PC-3 (cell line): ENCODE data around the gene ACAD10. TPM values are rescaled to one million over a fixed set of nuclear protein-coding genes. Genes with fewer than 3 reads are reported as not detected.

Experiments
- ATAC-seq: fragments of 200-7000 bp; cut with Tn5 transposase; 2 replicates; pipeline ENCODE4 v1.9.1; 2020; ENCODE audit warnings: mild to moderate bottlenecking, moderate library complexity
- BruUV-seq: library from RNA; stranded (reverse); fragments of 400-500 nt; replicated peaks from 2 replicates; lab custom pipeline; 2021; lab: Mats Ljungman, UMichigan
- CTCF ChIA-PET: fragments of 300-600 bp; sonication (Branson Sonifier 250); formaldehyde crosslinking; loops from one replicate; lab custom pipeline; 2022; ENCODE audit warnings: antibody characterized with exemption; lab: Charles Lee
- POLR2A ChIA-PET: fragments of 300-600 bp; sonication (Branson Sonifier 250); formaldehyde crosslinking; loops from one replicate; lab custom pipeline; 2022; ENCODE audit warnings: antibody characterized with exemption; ENCODE audit not compliant: unreplicated experiment; lab: Charles Lee
- DNase-seq: peaks from one replicate; pipeline ENCODE4 v3.0.0-alpha.2; 2015
- H2AFZ ChIP-seq: fragments of 300-600 bp; sonication (generic); 2 replicates; pipeline ENCODE4 v1.6.0; 2016; ENCODE audit warnings: antibody characterized with exemption, low read length
- H3F3A ChIP-seq: fragments of 300-600 bp; sonication (generic); one replicate; pipeline ENCODE4 v1.6.0; 2017; ENCODE audit warnings: antibody characterized with exemption, low read length, control low read depth, mild to moderate bottlenecking; ENCODE audit not compliant: unreplicated experiment
- H3K27ac ChIP-seq: fragments of 300-600 bp; sonication (generic); 2 replicates; pipeline ENCODE4 v1.5.1; 2016; ENCODE audit warnings: mild to moderate bottlenecking, low read length
- H3K27me3 ChIP-seq: fragments of 300-600 bp; sonication (generic); 2 replicates; pipeline ENCODE4 v1.6.1; 2016; ENCODE audit warnings: low read length, mixed read lengths
- H3K36me3 ChIP-seq: fragments of 300-600 bp; sonication (generic); 2 replicates; pipeline ENCODE4 v1.6.1; 2016; ENCODE audit warnings: low read depth, mixed run types, low read length, mixed read lengths
- H3K4me1 ChIP-seq: fragments of 300-600 bp; sonication (generic); 2 replicates; pipeline ENCODE4 v1.5.1; 2016; ENCODE audit warnings: low read length; ENCODE audit not compliant: insufficient read depth
- H3K4me2 ChIP-seq: fragments of 300-600 bp; sonication (generic); 2 replicates; pipeline ENCODE4 v1.6.0; 2016; ENCODE audit warnings: low read length
- H3K4me3 ChIP-seq: fragments of 300-600 bp; sonication (generic); 2 replicates; pipeline ENCODE4 v1.5.1; 2016; ENCODE audit warnings: mild to moderate bottlenecking, low read length, mixed read lengths
- H3K79me2 ChIP-seq: fragments of 300-600 bp; sonication (generic); 2 replicates; pipeline ENCODE4 v1.6.1; 2017; ENCODE audit warnings: low read length, mixed read lengths
- H3K9ac ChIP-seq: fragments of 300-600 bp; sonication (generic); 2 replicates; pipeline ENCODE4 v1.6.0; 2016; ENCODE audit warnings: mild to moderate bottlenecking, low read length
- H3K9me2 ChIP-seq: fragments of 300-600 bp; sonication (generic); replicated peaks from 2 replicates; pipeline ENCODE4 v1.6.1; 2016; ENCODE audit warnings: mixed run types, low read length, mixed read lengths
- H3K9me3 ChIP-seq: fragments of 300-600 bp; sonication (generic); 2 replicates; pipeline ENCODE4 v1.6.1; 2016; ENCODE audit warnings: low read length, mixed read lengths
- H4K20me1 ChIP-seq: fragments of 300-600 bp; sonication (generic); 2 replicates; pipeline ENCODE4 v1.6.1; 2016; ENCODE audit warnings: low read length, mixed read lengths
- EZH2 ChIP-seq: fragments of 300-600 bp; sonication (generic); IDR thresholded peaks from one replicate; pipeline ENCODE4 v1.6.1; 2017; ENCODE audit warnings: antibody characterized with exemption, mild to moderate bottlenecking, low read length; ENCODE audit not compliant: unreplicated experiment
- EZH2phosphoT487 ChIP-seq: fragments of 300-600 bp; sonication (generic); IDR thresholded peaks from 2 replicates; pipeline ENCODE4 v1.6.1; 2018; ENCODE audit warnings: mild to moderate bottlenecking, antibody characterized with exemption, low read length, borderline replicate concordance
- intact Hi-C: fragments of 100-400 bp; cut with micrococcal nuclease; formaldehyde crosslinking; loops from 2 replicates; pipeline ENCODE4 v1.9.0; 2023
- total RNA-seq: library from RNA; depleted of rRNA; stranded (reverse); fragments of >200 nt; gene quantifications from 2 replicates; pipeline ENCODE4 v1.2.3, GENCODE V29; 2014
- TF ChIP-seq, protein P1 (sequence below): fragments of 300-600 bp; sonication (generic); conservative IDR thresholded peaks from 2 replicates; pipeline ENCODE4 v1.5.1; 2017; ENCODE audit warnings: antibody characterized with exemption, low read depth, mild to moderate bottlenecking, low read length

ACAD10 gene
- total RNA-seq, 1 experiment from 2014 or later, result 27.4 TPM

DNA sequence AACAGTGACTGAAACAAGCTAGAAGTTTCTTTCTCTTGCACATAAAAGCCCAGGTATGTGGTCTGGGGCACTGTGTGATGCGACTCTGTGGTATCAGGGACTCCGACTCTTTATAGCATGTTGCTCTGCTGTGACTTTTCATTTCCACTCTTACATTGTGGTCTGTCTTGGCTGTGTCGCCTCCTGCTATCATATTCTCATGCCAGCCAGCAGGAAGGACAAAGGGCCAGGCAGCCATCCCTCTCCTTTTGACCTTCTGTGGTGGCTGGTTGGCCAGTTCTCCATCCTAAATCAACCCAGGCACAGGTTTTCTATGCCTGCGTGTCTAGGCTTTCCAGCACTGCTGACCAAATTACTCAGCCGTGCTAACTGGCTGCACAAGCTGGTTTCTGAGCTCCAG lies 8.0 kb downstream of the ACAD10 start:
- no peaks in the 10 kb centered on the region for H3K9me2 ChIP-seq
- H3K9ac ChIP-seq, result no peak overlapping the region
- ATAC-seq (no peak), DNase-seq (no peak)
- H3K79me2 ChIP-seq, result no peaks in the 10 kb centered on the region
- intact Hi-C loops, result no loop called here
- no peaks in the 10 kb centered on the region for H3K4me1 ChIP-seq
- H3K4me3 ChIP-seq, result no peak overlapping the region
- no peak overlapping the region for H3K27ac ChIP-seq
- no peak overlapping the region for H2AFZ ChIP-seq
- no TSS peak for BruUV-seq
- no peaks in the 10 kb centered on the region for H3K27me3 ChIP-seq
- no peaks in the 10 kb centered on the region for H4K20me1 ChIP-seq
- no peaks in the 10 kb centered on the region for H3F3A ChIP-seq
- no peak overlapping the region for H3K4me2 ChIP-seq
- no peaks in the 10 kb centered on the region for H3K9me3 ChIP-seq
- ChIA-PET POLR2A (no interaction called here), CTCF (interaction anchor here (0.9 to 1.1 kb wide), 2 partner anchors 119 kb away, joined by 4 to 6 read pairs; no protein-coding TSS in a partner anchor)
- H3K36me3 ChIP-seq, result peaks cover 12% of the 10 kb centered on the region
- TF ChIP-seq EZH2phosphoT487 (no peak), EZH2 (no peak)
- TF ChIP-seq, protein P1, sequence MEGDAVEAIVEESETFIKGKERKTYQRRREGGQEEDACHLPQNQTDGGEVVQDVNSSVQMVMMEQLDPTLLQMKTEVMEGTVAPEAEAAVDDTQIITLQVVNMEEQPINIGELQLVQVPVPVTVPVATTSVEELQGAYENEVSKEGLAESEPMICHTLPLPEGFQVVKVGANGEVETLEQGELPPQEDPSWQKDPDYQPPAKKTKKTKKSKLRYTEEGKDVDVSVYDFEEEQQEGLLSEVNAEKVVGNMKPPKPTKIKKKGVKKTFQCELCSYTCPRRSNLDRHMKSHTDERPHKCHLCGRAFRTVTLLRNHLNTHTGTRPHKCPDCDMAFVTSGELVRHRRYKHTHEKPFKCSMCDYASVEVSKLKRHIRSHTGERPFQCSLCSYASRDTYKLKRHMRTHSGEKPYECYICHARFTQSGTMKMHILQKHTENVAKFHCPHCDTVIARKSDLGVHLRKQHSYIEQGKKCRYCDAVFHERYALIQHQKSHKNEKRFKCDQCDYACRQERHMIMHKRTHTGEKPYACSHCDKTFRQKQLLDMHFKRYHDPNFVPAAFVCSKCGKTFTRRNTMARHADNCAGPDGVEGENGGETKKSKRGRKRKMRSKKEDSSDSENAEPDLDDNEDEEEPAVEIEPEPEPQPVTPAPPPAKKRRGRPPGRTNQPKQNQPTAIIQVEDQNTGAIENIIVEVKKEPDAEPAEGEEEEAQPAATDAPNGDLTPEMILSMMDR, result no peak

DNA sequence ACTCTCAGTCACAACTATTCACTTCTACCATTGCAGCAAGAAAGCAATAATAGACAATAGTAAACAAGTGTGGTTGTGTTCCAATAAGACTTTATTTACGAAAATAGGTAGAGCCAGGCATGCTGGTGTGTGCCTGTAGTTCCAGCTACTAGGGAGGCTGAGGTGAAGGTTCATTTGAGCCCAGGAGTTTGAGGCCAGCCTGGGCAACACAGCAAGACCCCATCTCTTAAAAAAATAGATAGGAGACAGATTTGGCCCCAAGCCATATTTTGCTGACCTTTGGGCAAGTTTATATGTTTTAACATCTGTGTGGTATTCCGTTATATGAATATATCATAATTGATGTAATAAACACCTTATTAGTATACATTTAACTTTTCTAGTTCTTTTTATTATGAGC lies 14.1 kb downstream of the ACAD10 start:
- H3K4me3 ChIP-seq, result no peak overlapping the region
- CTCF ChIA-PET, result no interaction called here
- no peak overlapping the region for H3K9ac ChIP-seq
- no TSS peak for BruUV-seq
- no peaks in the 10 kb centered on the region for H3K27me3 ChIP-seq
- no peak overlapping the region for H3K4me2 ChIP-seq
- H3K4me1 ChIP-seq, result no peaks in the 10 kb centered on the region
- H3K27ac ChIP-seq, result no peak overlapping the region
- intact Hi-C loops, result no loop called here
- no peaks in the 10 kb centered on the region for H3K79me2 ChIP-seq
- peaks cover 26% of the 10 kb centered on the region for H3K36me3 ChIP-seq
- no peak overlapping the region for H2AFZ ChIP-seq
- H3K9me3 ChIP-seq, result no peaks in the 10 kb centered on the region
- no peaks in the 10 kb centered on the region for H4K20me1 ChIP-seq
- H3F3A ChIP-seq, result no peaks in the 10 kb centered on the region
- DNase-seq (no peak), ATAC-seq (no peak)
- no peaks in the 10 kb centered on the region for H3K9me2 ChIP-seq
- TF ChIP-seq EZH2phosphoT487 (no peak), EZH2 (no peak)
- TF ChIP-seq, protein P1, result no peak
- POLR2A ChIA-PET, result no interaction called here

DNA sequence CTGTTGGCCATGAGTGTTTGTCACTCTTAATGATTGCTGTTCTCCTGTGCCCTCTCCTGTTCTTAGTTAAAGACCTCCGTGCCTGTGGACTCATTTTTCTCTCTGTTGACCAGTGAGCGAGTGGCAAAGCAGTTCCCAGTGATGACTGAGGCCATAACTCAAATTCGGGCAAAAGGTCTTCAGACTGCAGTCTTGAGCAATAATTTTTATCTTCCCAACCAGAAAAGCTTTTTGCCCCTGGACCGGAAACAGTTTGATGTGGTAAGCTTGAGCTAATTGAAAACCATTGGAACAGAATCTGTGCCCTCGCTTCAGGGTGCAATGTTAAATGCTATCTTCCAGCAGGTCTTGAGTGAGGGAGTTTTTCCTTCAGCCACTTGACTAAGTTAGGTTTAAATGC lies 19.8 kb downstream of the ACAD10 start:
- DNase-seq (no peak), ATAC-seq (no peak)
- TF ChIP-seq EZH2phosphoT487 (no peak), EZH2 (no peak)
- TF ChIP-seq, protein P1, result no peak
- POLR2A ChIA-PET, result no interaction called here
- no peak overlapping the region for H3K4me3 ChIP-seq
- no peak overlapping the region for H3K4me2 ChIP-seq
- no peaks in the 10 kb centered on the region for H3K27me3 ChIP-seq
- H3K36me3 ChIP-seq, result peaks cover 27% of the 10 kb centered on the region; the same call in 1 of the 2 replicates
- H2AFZ ChIP-seq, result no peak overlapping the region
- H3K9me2 ChIP-seq, result no peaks in the 10 kb centered on the region
- no peaks in the 10 kb centered on the region for H3F3A ChIP-seq
- H3K9me3 ChIP-seq, result no peaks in the 10 kb centered on the region
- no peaks in the 10 kb centered on the region for H3K79me2 ChIP-seq
- intact Hi-C loops, result no loop called here
- no peak overlapping the region for H3K27ac ChIP-seq
- no peaks in the 10 kb centered on the region for H4K20me1 ChIP-seq
- CTCF ChIA-PET, result no interaction called here
- no TSS peak for BruUV-seq
- H3K4me1 ChIP-seq, result no peaks in the 10 kb centered on the region
- H3K9ac ChIP-seq, result no peak overlapping the region
